Measurements from ENCODE around the gene SCUBE1. TPM values are rescaled to one million over a fixed set of nuclear protein-coding genes. Genes with fewer than 3 reads are reported as not detected.

Gene SCUBE1
- total RNA-seq, 1 donor from 2014 or later = 25.9 TPM

DNA sequence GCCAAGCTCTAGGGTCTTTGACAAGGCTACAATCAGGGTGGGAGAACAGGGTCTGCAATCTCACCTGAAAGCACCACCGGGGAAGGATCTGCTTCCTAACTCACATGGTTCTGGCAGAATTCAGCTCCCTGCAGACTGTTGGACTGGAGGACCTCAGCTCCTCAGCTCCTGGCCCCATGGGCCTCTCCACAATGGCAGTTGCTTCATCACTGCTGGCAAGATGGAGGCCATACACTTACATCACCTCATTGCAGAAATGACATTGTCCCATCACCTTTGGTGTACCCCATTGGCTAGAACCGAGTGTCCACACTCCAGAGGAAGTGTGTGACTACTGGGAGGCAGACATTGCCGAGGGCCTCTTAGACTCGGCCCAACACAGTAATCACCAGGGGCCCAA lies 47.7 kb upstream of the SCUBE1 start:
- no peaks in the 10 kb centered on the region for H3K9me3 Mint-ChIP-seq
- no peaks in the 10 kb centered on the region for H3K36me3 ChIP-seq
- peaks cover 24% of the 10 kb centered on the region for H3K27me3 ChIP-seq
- no peaks in the 10 kb centered on the region for H3K79me2 ChIP-seq (ENCODE audit: low read depth)
- no peak overlapping the region for H3K9ac ChIP-seq
- no peak overlapping the region for H3K4me3 Mint-ChIP-seq
- H3K4me2 ChIP-seq = no peak overlapping the region
- H3F3A ChIP-seq (ENCODE audit: low read depth) = no peaks in the 10 kb centered on the region
- H3K4me1 Mint-ChIP-seq = peaks cover 25% of the 10 kb centered on the region
- no peak overlapping the region for H3K4me3 ChIP-seq
- H3K4me1 ChIP-seq = peaks cover 26% of the 10 kb centered on the region
- no peaks in the 10 kb centered on the region for H4K20me1 ChIP-seq (ENCODE audit: low read depth)
- H3K27ac ChIP-seq = no peak overlapping the region
- no peak for TF ChIP-seq CTCF (IDR thresholded peaks at IDR 0.05)
- no peaks in the 10 kb centered on the region for H3K36me3 Mint-ChIP-seq
- no peaks in the 10 kb centered on the region for H3K9me3 ChIP-seq (ENCODE audit: low read depth)
- peaks cover 21% of the 10 kb centered on the region for H3K27me3 Mint-ChIP-seq (ENCODE audit: insufficient read depth, low read depth)
- no peak for DNase-seq (ENCODE audit: low spot score)
- H2AFZ ChIP-seq (replicated peaks) = no peak overlapping the region
- H3K27ac Mint-ChIP-seq = no peak overlapping the region

- no peaks in the 10 kb centered on the region for H3F3A ChIP-seq (ENCODE audit: low read depth)
- H3K79me2 ChIP-seq (ENCODE audit: low read depth) = no peaks in the 10 kb centered on the region
- H3K36me3 Mint-ChIP-seq = no peaks in the 10 kb centered on the region
- no peak overlapping the region for H3K27ac Mint-ChIP-seq
- H3K9me3 Mint-ChIP-seq = no peaks in the 10 kb centered on the region
- H3K4me2 ChIP-seq = no peak overlapping the region
- no peak for TF ChIP-seq EZH2phosphoT487 (IDR thresholded peaks at IDR 0.05)
- H3K4me3 Mint-ChIP-seq = no peak overlapping the region
- H3K27ac ChIP-seq = no peak overlapping the region
- no peak overlapping the region for H3K4me3 ChIP-seq
- peaks cover 32% of the 10 kb centered on the region for H3K4me1 Mint-ChIP-seq
- no peak for DNase-seq (ENCODE audit: low spot score)
- H4K20me1 ChIP-seq (ENCODE audit: low read depth) = no peaks in the 10 kb centered on the region
- H3K4me1 ChIP-seq = peaks cover 30% of the 10 kb centered on the region
- peaks cover 24% of the 10 kb centered on the region for H3K27me3 Mint-ChIP-seq (ENCODE audit: insufficient read depth, low read depth)
- no peak overlapping the region for H3K9ac ChIP-seq
- H3K36me3 ChIP-seq = no peaks in the 10 kb centered on the region
- H2AFZ ChIP-seq (replicated peaks) = no peak overlapping the region
- H3K27me3 ChIP-seq = peaks cover 26% of the 10 kb centered on the region
- H3K9me3 ChIP-seq (ENCODE audit: low read depth) = no peaks in the 10 kb centered on the region
Measured at GRCh38 chr22:43390166-43390565, 47.0 kb upstream of the SCUBE1 start.

DNA sequence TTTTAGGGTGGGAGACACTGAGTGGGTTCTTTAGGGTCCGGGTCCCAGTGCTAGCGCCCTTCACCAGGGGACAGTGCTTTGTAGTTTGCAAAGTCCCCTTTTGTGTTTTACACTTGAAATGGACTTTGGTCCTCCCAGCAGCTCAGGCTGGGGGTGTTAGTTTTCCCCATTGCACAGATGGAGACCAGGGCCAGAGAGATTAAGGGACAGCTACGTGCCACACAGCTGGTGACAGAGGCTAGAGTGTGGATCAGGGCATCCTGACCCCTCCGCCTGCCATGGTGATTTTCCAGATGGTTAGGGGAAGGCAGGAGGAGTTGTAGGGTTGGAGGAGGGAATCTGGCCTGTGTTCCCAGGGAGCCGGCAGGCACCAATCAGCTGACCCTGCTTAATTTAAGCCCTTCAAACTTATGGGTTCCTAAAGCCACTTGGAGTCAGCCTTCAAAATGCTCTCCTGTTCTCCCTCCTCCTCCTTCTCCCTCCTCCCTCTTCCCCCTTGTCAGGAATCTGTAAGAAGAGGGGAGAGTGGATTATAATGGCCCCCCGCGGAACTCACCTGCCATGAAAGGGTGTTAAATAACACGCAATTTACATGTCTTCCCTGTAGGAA lies 46.2 kb upstream of the SCUBE1 start:
- Histone ChIP-seq H3K27me3 (peaks cover 26% of the 10 kb centered on the region), H3K4me2 (no peak overlapping the region), H4K20me1 (ENCODE audit: low read depth) (no peaks in the 10 kb centered on the region), H3K36me3 (no peaks in the 10 kb centered on the region), H3K27ac (no peak overlapping the region), H2AFZ (replicated peaks) (no peak overlapping the region), H3K4me3 (no peak overlapping the region), H3K9ac (no peak overlapping the region), H3K4me1 (peaks cover 30% of the 10 kb centered on the region), H3K9me3 (ENCODE audit: low read depth) (no peaks in the 10 kb centered on the region), H3K79me2 (ENCODE audit: low read depth) (no peaks in the 10 kb centered on the region), H3F3A (ENCODE audit: low read depth) (no peaks in the 10 kb centered on the region)
- no peaks in the 10 kb centered on the region for H3K36me3 Mint-ChIP-seq
- no peak for TF ChIP-seq EZH2 (IDR thresholded peaks at IDR 0.05)
- no peak for TF ChIP-seq CTCF (IDR thresholded peaks at IDR 0.05)
- no peak for TF ChIP-seq EZH2phosphoT487 (IDR thresholded peaks at IDR 0.05)
- no peak overlapping the region for H3K27ac Mint-ChIP-seq
- H3K27me3 Mint-ChIP-seq (ENCODE audit: insufficient read depth, low read depth) = peaks cover 28% of the 10 kb centered on the region
- no peaks in the 10 kb centered on the region for H3K9me3 Mint-ChIP-seq
- H3K4me3 Mint-ChIP-seq = peak overlapping the region; percentile 10
- DNase-seq (ENCODE audit: low spot score) = no peak
- peaks cover 35% of the 10 kb centered on the region for H3K4me1 Mint-ChIP-seq

- peaks cover 26% of the 10 kb centered on the region for H3K27me3 ChIP-seq
- no peak overlapping the region for H3K4me2 ChIP-seq
- peaks cover 21% of the 10 kb centered on the region for H3K27me3 Mint-ChIP-seq (ENCODE audit: insufficient read depth, low read depth)
Measured at GRCh38 chr22:43388420-43388851, 45.3 kb upstream of the SCUBE1 start.

More at GRCh38 chr22:43388420-43388851, 45.3 kb upstream of the SCUBE1 start:
- Histone ChIP-seq H3K9me3 (ENCODE audit: low read depth) (no peaks in the 10 kb centered on the region), H3K9ac (no peak overlapping the region), H3K27ac (no peak overlapping the region), H3K79me2 (ENCODE audit: low read depth) (no peaks in the 10 kb centered on the region), H3F3A (ENCODE audit: low read depth) (no peaks in the 10 kb centered on the region), H3K4me1 (peaks cover 27% of the 10 kb centered on the region), H2AFZ (replicated peaks) (no peak overlapping the region), H3K36me3 (no peaks in the 10 kb centered on the region), H4K20me1 (ENCODE audit: low read depth) (no peaks in the 10 kb centered on the region), H3K4me3 (no peak overlapping the region)
- peak; percentile 86 for DNase-seq (ENCODE audit: low spot score)
- TF ChIP-seq CTCF (IDR thresholded peaks at IDR 0.05) (peak; percentile 96), EZH2 (IDR thresholded peaks at IDR 0.05) (no peak), EZH2phosphoT487 (IDR thresholded peaks at IDR 0.05) (no peak)
- Mint-ChIP-seq H3K4me3 (no peak overlapping the region), H3K4me1 (peaks cover 29% of the 10 kb centered on the region), H3K27ac (no peak overlapping the region), H3K36me3 (no peaks in the 10 kb centered on the region), H3K9me3 (no peaks in the 10 kb centered on the region)
